Stimulated activated naive CD8-positive, alpha-beta T cell treated with anti-CD3 and anti-CD28 coated beads, Interleukin-15, Interleukin-2, amounts not matched to agents 100 U/mL and 50 U/mL, for 24 hours (primary cell): Measurements from ENCODE around the gene PLXNB1.
A peak's percentile ranks its signal among the peaks of the same experiment; 100 is the strongest.

Experiments used
- ATAC-seq: fragments of 150-1000 bp; cut with Tn5 transposase; one replicate; pipeline ENCODE4 v1.10.0; 2021
- DNase-seq: peaks from one replicate; pipeline ENCODE4 v3.0.0; 2021

Gene PLXNB1

GRCh38 chr3:48434591-48435222, 4.8 kb upstream of the PLXNB1 start:
- no peak for DNase-seq

GRCh38 chr3:48433472-48434118, 3.7 kb upstream of the PLXNB1 start:
- ATAC-seq (no peak), DNase-seq (no peak)

More at GRCh38 chr3:48434591-48435222, 4.8 kb upstream of the PLXNB1 start:
- no peak for ATAC-seq

- no peak for ATAC-seq
- DNase-seq: no peak
These were observed 2.8 kb upstream of the PLXNB1 start for GRCh38 chr3:48432411-48433371.

- DNase-seq (no peak), ATAC-seq (no peak)
These were observed 1.5 kb upstream of the PLXNB1 start for GRCh38 chr3:48431224-48432029.

- no peak for ATAC-seq
- DNase-seq: no peak
These were observed 819 bp upstream of the PLXNB1 start for GRCh38 chr3:48430708-48431101.

- ATAC-seq: peak; percentile 53
- DNase-seq: peak; percentile 62
These were observed 448 bp downstream of the PLXNB1 start for GRCh38 chr3:48429317-48429959.

GRCh38 chr3:48428572-48429316, 1.1 kb downstream of the PLXNB1 start:
- DNase-seq: no peak
- ATAC-seq: peak; percentile 31

- ATAC-seq (no peak), DNase-seq (no peak)
These were observed 1.8 kb downstream of the PLXNB1 start for GRCh38 chr3:48428088-48428571.

- DNase-seq (no peak), ATAC-seq (no peak)
These were observed 2.3 kb downstream of the PLXNB1 start for GRCh38 chr3:48427630-48427962.

- ATAC-seq (no peak), DNase-seq (no peak)
These were observed 2.8 kb downstream of the PLXNB1 start for GRCh38 chr3:48426944-48427629.

- DNase-seq: no peak
- ATAC-seq: no peak
These were observed 3.4 kb downstream of the PLXNB1 start for GRCh38 chr3:48426401-48426909.

- ATAC-seq: no peak
- no peak for DNase-seq
These were observed 4.5 kb downstream of the PLXNB1 start for GRCh38 chr3:48425281-48425812.

GRCh38 chr3:48423883-48424695, 5.8 kb downstream of the PLXNB1 start:
- DNase-seq (no peak), ATAC-seq (no peak)

GRCh38 chr3:48423241-48423882, 6.5 kb downstream of the PLXNB1 start:
- ATAC-seq (no peak), DNase-seq (no peak)

- DNase-seq (no peak), ATAC-seq (no peak)
These were observed 7.2 kb downstream of the PLXNB1 start for GRCh38 chr3:48422681-48423080.

GRCh38 chr3:48422272-48422671, 7.6 kb downstream of the PLXNB1 start:
- no peak for DNase-seq

GRCh38 chr3:48420561-48420960, 9.3 kb downstream of the PLXNB1 start:
- ATAC-seq (no peak), DNase-seq (no peak)

More at GRCh38 chr3:48422272-48422671, 7.6 kb downstream of the PLXNB1 start:
- ATAC-seq: no peak

- no peak for DNase-seq
- no peak for ATAC-seq
These were observed 10.3 kb downstream of the PLXNB1 start for GRCh38 chr3:48419597-48419996.
